Measurements from ENCODE around the gene HS3ST3B1.

- TF ChIP-seq, protein P1, sequence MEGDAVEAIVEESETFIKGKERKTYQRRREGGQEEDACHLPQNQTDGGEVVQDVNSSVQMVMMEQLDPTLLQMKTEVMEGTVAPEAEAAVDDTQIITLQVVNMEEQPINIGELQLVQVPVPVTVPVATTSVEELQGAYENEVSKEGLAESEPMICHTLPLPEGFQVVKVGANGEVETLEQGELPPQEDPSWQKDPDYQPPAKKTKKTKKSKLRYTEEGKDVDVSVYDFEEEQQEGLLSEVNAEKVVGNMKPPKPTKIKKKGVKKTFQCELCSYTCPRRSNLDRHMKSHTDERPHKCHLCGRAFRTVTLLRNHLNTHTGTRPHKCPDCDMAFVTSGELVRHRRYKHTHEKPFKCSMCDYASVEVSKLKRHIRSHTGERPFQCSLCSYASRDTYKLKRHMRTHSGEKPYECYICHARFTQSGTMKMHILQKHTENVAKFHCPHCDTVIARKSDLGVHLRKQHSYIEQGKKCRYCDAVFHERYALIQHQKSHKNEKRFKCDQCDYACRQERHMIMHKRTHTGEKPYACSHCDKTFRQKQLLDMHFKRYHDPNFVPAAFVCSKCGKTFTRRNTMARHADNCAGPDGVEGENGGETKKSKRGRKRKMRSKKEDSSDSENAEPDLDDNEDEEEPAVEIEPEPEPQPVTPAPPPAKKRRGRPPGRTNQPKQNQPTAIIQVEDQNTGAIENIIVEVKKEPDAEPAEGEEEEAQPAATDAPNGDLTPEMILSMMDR (IDR thresholded peaks at IDR 0.05), result no peak
- no peak for TF ChIP-seq POLR2A (IDR thresholded peaks at IDR 0.05)
Observed at GRCh38 chr17:14336418-14336817, 35.5 kb downstream of the HS3ST3B1 start.
